HG03064 (cell line): ENCODE measurements around the gene SP140.

Experiments
- ATAC-seq: cut with Tn5 transposase; IDR thresholded peaks from one replicate; pipeline ENCODE4 v1.9.1; 2021; ENCODE audit warnings: low read depth; ENCODE audit not compliant: unreplicated experiment

Gene SP140

GRCh38 chr2:230356084-230356483 lies 130.5 kb downstream of the SP140 start:
- no peak for ATAC-seq

- ATAC-seq: no peak
Observed at GRCh38 chr2:230358305-230358704, 132.8 kb downstream of the SP140 start.

GRCh38 chr2:230360028-230360427 lies 134.5 kb downstream of the SP140 start:
- no peak for ATAC-seq

- ATAC-seq: no peak
Observed at GRCh38 chr2:230362030-230362691, 136.6 kb downstream of the SP140 start.
